ENCODE measurements around the gene GNG4.

DNA sequence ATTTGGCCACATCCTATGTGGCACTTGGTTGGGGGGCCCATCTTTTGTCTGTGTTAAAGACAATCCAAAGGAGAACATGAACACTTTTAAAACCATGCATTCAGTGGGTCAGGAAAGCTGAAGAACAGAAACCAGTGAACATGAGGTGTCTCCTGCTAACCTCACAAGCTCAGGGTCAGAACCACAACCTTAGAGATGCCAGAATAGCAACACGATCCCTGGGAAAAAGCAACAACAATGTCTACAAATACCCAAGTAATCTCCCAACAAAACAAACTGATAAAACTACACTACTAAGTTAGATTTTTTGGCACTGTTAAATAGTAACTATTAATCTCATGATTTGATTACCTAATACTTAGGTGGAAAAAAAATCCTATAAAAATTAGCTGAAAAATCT, 34.1 kb upstream of the GNG4 start:
- TF ChIP-seq, protein P1, sequence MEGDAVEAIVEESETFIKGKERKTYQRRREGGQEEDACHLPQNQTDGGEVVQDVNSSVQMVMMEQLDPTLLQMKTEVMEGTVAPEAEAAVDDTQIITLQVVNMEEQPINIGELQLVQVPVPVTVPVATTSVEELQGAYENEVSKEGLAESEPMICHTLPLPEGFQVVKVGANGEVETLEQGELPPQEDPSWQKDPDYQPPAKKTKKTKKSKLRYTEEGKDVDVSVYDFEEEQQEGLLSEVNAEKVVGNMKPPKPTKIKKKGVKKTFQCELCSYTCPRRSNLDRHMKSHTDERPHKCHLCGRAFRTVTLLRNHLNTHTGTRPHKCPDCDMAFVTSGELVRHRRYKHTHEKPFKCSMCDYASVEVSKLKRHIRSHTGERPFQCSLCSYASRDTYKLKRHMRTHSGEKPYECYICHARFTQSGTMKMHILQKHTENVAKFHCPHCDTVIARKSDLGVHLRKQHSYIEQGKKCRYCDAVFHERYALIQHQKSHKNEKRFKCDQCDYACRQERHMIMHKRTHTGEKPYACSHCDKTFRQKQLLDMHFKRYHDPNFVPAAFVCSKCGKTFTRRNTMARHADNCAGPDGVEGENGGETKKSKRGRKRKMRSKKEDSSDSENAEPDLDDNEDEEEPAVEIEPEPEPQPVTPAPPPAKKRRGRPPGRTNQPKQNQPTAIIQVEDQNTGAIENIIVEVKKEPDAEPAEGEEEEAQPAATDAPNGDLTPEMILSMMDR (IDR thresholded peaks at IDR 0.05), result no peak
- no peak for TF ChIP-seq EP300 (IDR thresholded peaks at IDR 0.05)
- no peak for TF ChIP-seq POLR2AphosphoS5 (IDR thresholded peaks at IDR 0.05)
- TF ChIP-seq POLR2A (IDR thresholded peaks at IDR 0.05), result no peak

All from sigmoid colon (tissue), 4 donors.